HepG2 (cell line): Measurements from ENCODE around the gene ZBTB4. TPM values are rescaled to one million over a fixed set of nuclear protein-coding genes. Genes with fewer than 3 reads are reported as not detected.

Experiments used
- BATF2 ChIP-seq: sonication (generic); formaldehyde crosslinking; IDR thresholded peaks from 2 replicates; pipeline ENCODE4 v1.8.0; 2022; ENCODE audit warnings: mild to moderate bottlenecking, missing genetic modification reagents, moderate library complexity
- FOXK2 ChIP-seq: fragments of 450-650 bp; IDR thresholded peaks from 2 replicates; pipeline ENCODE4 v1.6.1; 2016
- HCFC1 ChIP-seq: fragments of 150-350 bp; IDR thresholded peaks from 2 replicates; pipeline ENCODE4 v1.6.1; 2014; ENCODE audit warnings: low read depth, low read length
- HNF4G ChIP-seq, 2 experiments: sonication (generic) in 1 of 2; formaldehyde crosslinking in 1 of 2; IDR thresholded peaks; 2 replicates each; pipeline versions ENCODE4 v1.4.0 to v1.6.1; 2011 to 2020; ENCODE audit warnings: borderline replicate concordance in 2 of 2, low read depth in 2 of 2, mild to moderate bottlenecking in 2 of 2, low read length in 1 of 2, missing genetic modification reagents in 1 of 2, moderate library complexity in 1 of 2
- TFAP4 ChIP-seq: sonication (generic); IDR thresholded peaks from 2 replicates; pipeline ENCODE4 v1.6.1; 2016; ENCODE audit warnings: low read depth, borderline replicate concordance
- ZNF124 ChIP-seq: sonication (generic); formaldehyde crosslinking; IDR thresholded peaks from 2 replicates; pipeline ENCODE4 v1.4.0; 2020; ENCODE audit warnings: missing genetic modification reagents
- ZNF337 ChIP-seq: sonication (generic); formaldehyde crosslinking; IDR thresholded peaks from 2 replicates; pipeline ENCODE4 v1.5.1; 2020; ENCODE audit warnings: missing genetic modification reagents, low read depth, mild to moderate bottlenecking, borderline replicate concordance
- ZNF580 ChIP-seq: IDR thresholded peaks from 2 replicates; pipeline ENCODE4 v1.6.1; 2016; ENCODE audit warnings: low read depth, borderline replicate concordance
- ZZZ3 ChIP-seq: sonication (generic); formaldehyde crosslinking; IDR thresholded peaks from 2 replicates; pipeline ENCODE4 v1.4.0; 2020; ENCODE audit warnings: missing genetic modification reagents, mild to moderate bottlenecking, borderline replicate concordance
- polyA plus RNA-seq, 8 experiments: library from polyadenylated mRNA; depleted of rRNA in 3 of 8; stranded (reverse) in 7 of 8; unstranded in 1 of 8; fragments of >200 nt; fragmentation: Illumina TruSeq in 4 of 8; extraction: Trizol in 4 of 8; gene quantifications; 2 replicates each; pipeline versions ENCODE4 v1.2.1 to v1.2.3, GENCODE V29; 2011 to 2016; ENCODE audit warnings: low read depth in 4 of 8, missing spikeins in 1 of 8, mixed read lengths in 1 of 8; ENCODE audit not compliant: insufficient read depth in 1 of 8
- total RNA-seq, 5 experiments: library from RNA; depleted of rRNA; stranded (reverse); fragments of >200 nt; fragmentation: Illumina TruSeq; extraction: Trizol; gene quantifications; 2 replicates each; pipeline ENCODE4 v1.2.3, GENCODE V29; 2016; ENCODE audit warnings: low read depth in 1 of 5
- TF ChIP-seq, protein P1 (sequence below): fragments of 450-650 bp; IDR thresholded peaks from 2 replicates; pipeline ENCODE4 v1.6.1; 2017; ENCODE audit warnings: mild to moderate bottlenecking
- TF ChIP-seq, protein P2 (sequence below): sonication (generic); formaldehyde crosslinking; IDR thresholded peaks from 2 replicates; pipeline ENCODE4 v1.4.0; 2020; ENCODE audit warnings: missing genetic modification reagents, mild to moderate bottlenecking, borderline replicate concordance
- TF ChIP-seq, protein P3 (sequence below): sonication (generic); formaldehyde crosslinking; IDR thresholded peaks from 2 replicates; pipeline ENCODE4 v1.8.0; 2022; ENCODE audit warnings: missing genetic modification reagents, mild to moderate bottlenecking, inconsistent platforms, borderline replicate concordance
- TF ChIP-seq, protein P4 (sequence below): sonication (generic); formaldehyde crosslinking; conservative IDR thresholded peaks from 2 replicates; pipeline ENCODE4 v1.8.0; 2022; ENCODE audit warnings: low read depth, missing genetic modification reagents

ZBTB4 gene
- total and polyA plus RNA-seq, 2 of the 13 experiments (the other 11 are each of a cell fraction or from before 2014, with no cell fraction given), result 4.3 to 7.4 TPM

DNA sequence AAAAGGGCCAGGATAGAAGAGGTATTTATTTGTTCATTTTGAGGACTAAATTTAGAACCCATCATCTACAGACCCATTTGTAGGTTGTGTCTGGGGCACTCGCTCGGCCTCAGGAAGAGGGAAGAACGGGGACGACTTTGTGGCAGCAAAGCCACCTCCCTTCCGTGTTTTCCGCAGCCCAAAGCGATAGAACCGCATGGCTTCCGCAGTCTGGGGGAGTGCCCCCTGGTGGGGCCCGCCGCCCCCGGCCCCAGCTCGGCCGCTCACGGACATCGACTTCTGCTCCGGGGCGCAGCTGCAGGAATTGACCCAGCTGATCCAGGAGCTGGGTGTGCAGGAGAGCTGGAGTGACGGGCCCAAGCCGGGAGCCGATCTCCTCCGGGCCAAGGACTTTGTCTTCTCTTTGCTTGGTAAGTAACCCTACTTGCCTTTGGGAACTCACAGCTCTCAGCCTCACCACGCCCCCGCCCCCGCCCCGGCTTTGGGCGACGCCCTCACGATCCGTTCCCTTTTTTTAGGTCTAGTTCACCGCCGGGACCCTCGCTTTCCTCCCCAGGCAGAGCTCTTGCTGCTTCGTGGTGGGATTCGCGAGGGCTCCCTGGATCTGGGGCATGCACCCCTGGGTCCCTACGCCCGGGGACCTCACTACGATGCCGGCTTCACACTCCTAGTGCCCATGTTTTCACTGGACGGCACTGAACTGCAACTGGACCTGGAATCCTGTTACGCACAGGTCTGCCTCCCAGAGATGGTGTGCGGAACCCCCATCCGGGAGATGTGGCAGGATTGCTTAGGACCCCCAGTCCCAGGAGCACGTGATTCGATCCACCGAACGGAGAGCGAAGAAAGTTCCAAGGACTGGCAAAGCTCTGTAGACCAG is 43.5 kb downstream of the ZBTB4 start (continued):
- TF ChIP-seq, protein P1, sequence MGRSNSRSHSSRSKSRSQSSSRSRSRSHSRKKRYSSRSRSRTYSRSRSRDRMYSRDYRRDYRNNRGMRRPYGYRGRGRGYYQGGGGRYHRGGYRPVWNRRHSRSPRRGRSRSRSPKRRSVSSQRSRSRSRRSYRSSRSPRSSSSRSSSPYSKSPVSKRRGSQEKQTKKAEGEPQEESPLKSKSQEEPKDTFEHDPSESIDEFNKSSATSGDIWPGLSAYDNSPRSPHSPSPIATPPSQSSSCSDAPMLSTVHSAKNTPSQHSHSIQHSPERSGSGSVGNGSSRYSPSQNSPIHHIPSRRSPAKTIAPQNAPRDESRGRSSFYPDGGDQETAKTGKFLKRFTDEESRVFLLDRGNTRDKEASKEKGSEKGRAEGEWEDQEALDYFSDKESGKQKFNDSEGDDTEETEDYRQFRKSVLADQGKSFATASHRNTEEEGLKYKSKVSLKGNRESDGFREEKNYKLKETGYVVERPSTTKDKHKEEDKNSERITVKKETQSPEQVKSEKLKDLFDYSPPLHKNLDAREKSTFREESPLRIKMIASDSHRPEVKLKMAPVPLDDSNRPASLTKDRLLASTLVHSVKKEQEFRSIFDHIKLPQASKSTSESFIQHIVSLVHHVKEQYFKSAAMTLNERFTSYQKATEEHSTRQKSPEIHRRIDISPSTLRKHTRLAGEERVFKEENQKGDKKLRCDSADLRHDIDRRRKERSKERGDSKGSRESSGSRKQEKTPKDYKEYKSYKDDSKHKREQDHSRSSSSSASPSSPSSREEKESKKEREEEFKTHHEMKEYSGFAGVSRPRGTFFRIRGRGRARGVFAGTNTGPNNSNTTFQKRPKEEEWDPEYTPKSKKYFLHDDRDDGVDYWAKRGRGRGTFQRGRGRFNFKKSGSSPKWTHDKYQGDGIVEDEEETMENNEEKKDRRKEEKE, result no peak
- TF ChIP-seq, protein P2, sequence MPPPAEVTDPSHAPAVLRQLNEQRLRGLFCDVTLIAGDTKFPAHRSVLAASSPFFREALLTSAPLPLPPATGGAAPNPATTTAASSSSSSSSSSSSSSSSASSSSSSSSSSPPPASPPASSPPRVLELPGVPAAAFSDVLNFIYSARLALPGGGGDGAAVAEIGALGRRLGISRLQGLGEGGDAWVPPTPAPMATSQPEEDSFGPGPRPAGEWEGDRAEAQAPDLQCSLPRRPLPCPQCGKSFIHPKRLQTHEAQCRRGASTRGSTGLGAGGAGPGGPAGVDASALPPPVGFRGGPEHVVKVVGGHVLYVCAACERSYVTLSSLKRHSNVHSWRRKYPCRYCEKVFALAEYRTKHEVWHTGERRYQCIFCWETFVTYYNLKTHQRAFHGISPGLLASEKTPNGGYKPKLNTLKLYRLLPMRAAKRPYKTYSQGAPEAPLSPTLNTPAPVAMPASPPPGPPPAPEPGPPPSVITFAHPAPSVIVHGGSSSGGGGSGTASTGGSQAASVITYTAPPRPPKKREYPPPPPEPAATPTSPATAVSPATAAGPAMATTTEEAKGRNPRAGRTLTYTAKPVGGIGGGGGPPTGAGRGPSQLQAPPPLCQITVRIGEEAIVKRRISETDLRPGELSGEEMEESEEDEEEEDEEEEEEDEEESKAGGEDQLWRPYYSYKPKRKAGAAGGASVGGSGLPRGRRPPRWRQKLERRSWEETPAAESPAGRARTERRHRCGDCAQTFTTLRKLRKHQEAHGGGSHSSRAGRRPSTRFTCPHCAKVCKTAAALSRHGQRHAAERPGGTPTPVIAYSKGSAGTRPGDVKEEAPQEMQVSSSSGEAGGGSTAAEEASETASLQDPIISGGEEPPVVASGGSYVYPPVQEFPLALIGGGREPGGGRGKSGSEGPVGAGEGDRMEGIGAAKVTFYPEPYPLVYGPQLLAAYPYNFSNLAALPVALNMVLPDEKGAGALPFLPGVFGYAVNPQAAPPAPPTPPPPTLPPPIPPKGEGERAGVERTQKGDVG (CRISPR knock-in tag), result no peak
- TF ChIP-seq HNF4G (IDR thresholded peaks at IDR 0.05; ENCODE audit: borderline replicate concordance, low read depth, low read length) (no peak), HNF4G (CRISPR knock-in tag; IDR thresholded peaks at IDR 0.05; ENCODE audit: borderline replicate concordance, low read depth) (no peak), ZNF124 (CRISPR knock-in tag) (no peak), BATF2 (CRISPR knock-in tag) (no peak), FOXK2 (no peak), ZZZ3 (CRISPR knock-in tag) (no peak), TFAP4 (peak; percentile 61; the same call in 1 of the 2 replicates), HCFC1 (no peak), ZNF580 (CRISPR knock-in tag) (no peak), ZNF337 (no peak)
- TF ChIP-seq, protein P3, sequence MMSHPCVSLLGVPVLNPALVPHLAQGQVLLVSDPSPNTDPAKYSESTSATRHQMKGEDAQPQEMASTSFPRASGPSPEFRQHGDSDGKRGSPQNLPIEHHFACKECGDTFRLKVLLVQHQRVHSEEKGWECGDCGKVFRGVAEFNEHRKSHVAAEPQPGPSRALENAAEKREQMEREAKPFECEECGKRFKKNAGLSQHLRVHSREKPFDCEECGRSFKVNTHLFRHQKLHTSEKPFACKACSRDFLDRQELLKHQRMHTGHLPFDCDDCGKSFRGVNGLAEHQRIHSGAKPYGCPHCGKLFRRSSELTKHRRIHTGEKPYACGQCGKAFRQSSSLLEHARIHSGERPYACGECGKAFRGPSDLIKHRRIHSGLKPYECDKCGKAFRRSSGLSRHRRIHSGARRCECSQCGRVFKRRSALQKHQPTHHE (CRISPR knock-in tag), result no peak
- TF ChIP-seq, protein P4, sequence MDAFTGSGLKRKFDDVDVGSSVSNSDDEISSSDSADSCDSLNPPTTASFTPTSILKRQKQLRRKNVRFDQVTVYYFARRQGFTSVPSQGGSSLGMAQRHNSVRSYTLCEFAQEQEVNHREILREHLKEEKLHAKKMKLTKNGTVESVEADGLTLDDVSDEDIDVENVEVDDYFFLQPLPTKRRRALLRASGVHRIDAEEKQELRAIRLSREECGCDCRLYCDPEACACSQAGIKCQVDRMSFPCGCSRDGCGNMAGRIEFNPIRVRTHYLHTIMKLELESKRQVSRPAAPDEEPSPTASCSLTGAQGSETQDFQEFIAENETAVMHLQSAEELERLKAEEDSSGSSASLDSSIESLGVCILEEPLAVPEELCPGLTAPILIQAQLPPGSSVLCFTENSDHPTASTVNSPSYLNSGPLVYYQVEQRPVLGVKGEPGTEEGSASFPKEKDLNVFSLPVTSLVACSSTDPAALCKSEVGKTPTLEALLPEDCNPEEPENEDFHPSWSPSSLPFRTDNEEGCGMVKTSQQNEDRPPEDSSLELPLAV (CRISPR knock-in tag), result no peak
